ENCODE data around the gene LPCAT1. TPM values are rescaled to one million over a fixed set of nuclear protein-coding genes. Genes with fewer than 3 reads are reported as not detected.

LPCAT1 gene
- total and polyA plus RNA-seq, 2 experiments from 2014 or later: 78.0 to 255 TPM

DNA sequence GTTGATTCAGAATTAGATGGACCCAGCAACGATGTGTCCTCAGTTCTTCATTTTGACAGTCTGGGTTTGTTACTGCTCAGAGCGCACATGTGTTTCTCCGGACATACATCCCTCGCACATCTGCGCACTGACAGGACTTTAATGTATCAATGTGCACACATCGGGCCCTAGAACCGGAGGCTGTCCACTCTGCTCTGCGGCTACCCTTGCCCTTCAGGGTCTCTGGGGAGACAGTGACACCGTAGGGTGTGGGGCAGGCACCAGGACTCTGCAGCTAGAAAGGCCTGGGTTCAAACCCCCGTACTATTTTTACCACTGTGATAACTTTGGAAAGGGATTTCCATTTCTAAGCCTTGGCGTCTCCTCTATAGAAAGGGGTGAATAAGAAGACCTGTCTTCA, 23.5 kb upstream of the LPCAT1 start (continued):
- TF ChIP-seq, protein P1, sequence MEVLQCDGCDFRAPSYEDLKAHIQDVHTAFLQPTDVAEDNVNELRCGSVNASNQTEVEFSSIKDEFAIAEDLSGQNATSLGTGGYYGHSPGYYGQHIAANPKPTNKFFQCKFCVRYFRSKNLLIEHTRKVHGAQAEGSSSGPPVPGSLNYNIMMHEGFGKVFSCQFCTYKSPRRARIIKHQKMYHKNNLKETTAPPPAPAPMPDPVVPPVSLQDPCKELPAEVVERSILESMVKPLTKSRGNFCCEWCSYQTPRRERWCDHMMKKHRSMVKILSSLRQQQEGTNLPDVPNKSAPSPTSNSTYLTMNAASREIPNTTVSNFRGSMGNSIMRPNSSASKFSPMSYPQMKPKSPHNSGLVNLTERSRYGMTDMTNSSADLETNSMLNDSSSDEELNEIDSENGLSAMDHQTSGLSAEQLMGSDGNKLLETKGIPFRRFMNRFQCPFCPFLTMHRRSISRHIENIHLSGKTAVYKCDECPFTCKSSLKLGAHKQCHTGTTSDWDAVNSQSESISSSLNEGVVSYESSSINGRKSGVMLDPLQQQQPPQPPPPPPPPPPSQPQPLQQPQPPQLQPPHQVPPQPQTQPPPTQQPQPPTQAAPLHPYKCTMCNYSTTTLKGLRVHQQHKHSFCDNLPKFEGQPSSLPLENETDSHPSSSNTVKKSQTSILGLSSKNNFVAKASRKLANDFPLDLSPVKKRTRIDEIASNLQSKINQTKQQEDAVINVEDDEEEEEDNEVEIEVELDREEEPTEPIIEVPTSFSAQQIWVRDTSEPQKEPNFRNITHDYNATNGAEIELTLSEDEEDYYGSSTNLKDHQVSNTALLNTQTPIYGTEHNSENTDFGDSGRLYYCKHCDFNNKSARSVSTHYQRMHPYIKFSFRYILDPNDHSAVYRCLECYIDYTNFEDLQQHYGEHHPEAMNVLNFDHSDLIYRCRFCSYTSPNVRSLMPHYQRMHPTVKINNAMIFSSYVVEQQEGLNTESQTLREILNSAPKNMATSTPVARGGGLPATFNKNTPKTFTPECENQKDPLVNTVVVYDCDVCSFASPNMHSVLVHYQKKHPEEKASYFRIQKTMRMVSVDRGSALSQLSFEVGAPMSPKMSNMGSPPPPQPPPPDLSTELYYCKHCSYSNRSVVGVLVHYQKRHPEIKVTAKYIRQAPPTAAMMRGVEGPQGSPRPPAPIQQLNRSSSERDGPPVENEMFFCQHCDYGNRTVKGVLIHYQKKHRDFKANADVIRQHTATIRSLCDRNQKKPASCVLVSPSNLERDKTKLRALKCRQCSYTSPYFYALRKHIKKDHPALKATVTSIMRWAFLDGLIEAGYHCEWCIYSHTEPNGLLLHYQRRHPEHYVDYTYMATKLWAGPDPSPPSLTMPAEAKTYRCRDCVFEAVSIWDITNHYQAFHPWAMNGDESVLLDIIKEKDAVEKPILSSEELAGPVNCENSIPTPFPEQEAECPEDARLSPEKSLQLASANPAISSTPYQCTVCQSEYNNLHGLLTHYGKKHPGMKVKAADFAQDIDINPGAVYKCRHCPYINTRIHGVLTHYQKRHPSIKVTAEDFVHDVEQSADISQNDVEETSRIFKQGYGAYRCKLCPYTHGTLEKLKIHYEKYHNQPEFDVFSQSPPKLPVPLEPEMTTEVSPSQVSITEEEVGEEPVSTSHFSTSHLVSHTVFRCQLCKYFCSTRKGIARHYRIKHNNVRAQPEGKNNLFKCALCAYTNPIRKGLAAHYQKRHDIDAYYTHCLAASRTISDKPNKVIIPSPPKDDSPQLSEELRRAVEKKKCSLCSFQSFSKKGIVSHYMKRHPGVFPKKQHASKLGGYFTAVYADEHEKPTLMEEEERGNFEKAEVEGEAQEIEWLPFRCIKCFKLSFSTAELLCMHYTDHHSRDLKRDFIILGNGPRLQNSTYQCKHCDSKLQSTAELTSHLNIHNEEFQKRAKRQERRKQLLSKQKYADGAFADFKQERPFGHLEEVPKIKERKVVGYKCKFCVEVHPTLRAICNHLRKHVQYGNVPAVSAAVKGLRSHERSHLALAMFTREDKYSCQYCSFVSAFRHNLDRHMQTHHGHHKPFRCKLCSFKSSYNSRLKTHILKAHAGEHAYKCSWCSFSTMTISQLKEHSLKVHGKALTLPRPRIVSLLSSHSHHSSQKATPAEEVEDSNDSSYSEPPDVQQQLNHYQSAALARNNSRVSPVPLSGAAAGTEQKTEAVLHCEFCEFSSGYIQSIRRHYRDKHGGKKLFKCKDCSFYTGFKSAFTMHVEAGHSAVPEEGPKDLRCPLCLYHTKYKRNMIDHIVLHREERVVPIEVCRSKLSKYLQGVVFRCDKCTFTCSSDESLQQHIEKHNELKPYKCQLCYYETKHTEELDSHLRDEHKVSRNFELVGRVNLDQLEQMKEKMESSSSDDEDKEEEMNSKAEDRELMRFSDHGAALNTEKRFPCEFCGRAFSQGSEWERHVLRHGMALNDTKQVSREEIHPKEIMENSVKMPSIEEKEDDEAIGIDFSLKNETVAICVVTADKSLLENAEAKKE (CRISPR knock-in tag; IDR thresholded peaks at IDR 0.05): no peak
- TF ChIP-seq CREB1 (CRISPR knock-in tag; IDR thresholded peaks at IDR 0.05; ENCODE audit: low read depth) (no peak), ZNF331 (CRISPR knock-in tag; IDR thresholded peaks at IDR 0.05; ENCODE audit: low read depth) (no peak), STAT1 (IDR thresholded peaks at IDR 0.05; ENCODE audit: unreplicated experiment) (no peak), ZNF114 (CRISPR knock-in tag; IDR thresholded peaks at IDR 0.05) (no peak), EZH2 (IDR thresholded peaks at IDR 0.05; ENCODE audit: low read depth, unreplicated experiment) (no peak)
- TF ChIP-seq, protein P2, sequence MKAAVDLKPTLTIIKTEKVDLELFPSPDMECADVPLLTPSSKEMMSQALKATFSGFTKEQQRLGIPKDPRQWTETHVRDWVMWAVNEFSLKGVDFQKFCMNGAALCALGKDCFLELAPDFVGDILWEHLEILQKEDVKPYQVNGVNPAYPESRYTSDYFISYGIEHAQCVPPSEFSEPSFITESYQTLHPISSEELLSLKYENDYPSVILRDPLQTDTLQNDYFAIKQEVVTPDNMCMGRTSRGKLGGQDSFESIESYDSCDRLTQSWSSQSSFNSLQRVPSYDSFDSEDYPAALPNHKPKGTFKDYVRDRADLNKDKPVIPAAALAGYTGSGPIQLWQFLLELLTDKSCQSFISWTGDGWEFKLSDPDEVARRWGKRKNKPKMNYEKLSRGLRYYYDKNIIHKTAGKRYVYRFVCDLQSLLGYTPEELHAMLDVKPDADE (IDR thresholded peaks at IDR 0.05): no peak
- TF ChIP-seq, protein P3, sequence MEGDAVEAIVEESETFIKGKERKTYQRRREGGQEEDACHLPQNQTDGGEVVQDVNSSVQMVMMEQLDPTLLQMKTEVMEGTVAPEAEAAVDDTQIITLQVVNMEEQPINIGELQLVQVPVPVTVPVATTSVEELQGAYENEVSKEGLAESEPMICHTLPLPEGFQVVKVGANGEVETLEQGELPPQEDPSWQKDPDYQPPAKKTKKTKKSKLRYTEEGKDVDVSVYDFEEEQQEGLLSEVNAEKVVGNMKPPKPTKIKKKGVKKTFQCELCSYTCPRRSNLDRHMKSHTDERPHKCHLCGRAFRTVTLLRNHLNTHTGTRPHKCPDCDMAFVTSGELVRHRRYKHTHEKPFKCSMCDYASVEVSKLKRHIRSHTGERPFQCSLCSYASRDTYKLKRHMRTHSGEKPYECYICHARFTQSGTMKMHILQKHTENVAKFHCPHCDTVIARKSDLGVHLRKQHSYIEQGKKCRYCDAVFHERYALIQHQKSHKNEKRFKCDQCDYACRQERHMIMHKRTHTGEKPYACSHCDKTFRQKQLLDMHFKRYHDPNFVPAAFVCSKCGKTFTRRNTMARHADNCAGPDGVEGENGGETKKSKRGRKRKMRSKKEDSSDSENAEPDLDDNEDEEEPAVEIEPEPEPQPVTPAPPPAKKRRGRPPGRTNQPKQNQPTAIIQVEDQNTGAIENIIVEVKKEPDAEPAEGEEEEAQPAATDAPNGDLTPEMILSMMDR (conservative IDR thresholded peaks at IDR 0.05; ENCODE audit: low read depth in 2 of 2): no peak

All from GM23338 (cell line).